GM18867 (cell line): Measurements from ENCODE around the gene SULF2.

Experiments used
- ATAC-seq: cut with Tn5 transposase; IDR thresholded peaks from one replicate; pipeline ENCODE4 v1.9.1; 2021; ENCODE audit warnings: mild to moderate bottlenecking, moderate library complexity; ENCODE audit not compliant: unreplicated experiment

SULF2 gene

DNA sequence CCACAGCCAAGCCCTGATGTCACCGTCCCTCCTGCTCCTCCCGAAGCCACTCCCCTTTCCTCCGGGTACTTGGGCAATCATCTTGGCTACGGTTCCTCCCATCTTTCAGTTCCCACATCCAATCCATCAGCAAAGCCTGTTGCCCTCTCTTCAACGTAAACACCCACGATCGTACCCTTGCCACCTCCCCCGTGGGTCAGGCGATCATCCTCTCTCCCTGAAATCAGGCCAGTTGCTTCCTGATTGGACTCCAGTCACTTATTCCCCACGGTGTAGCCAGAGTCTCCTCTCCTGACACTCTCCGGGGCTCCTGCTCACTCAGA is 44.5 kb downstream of the SULF2 start:
- ATAC-seq: no peak

DNA sequence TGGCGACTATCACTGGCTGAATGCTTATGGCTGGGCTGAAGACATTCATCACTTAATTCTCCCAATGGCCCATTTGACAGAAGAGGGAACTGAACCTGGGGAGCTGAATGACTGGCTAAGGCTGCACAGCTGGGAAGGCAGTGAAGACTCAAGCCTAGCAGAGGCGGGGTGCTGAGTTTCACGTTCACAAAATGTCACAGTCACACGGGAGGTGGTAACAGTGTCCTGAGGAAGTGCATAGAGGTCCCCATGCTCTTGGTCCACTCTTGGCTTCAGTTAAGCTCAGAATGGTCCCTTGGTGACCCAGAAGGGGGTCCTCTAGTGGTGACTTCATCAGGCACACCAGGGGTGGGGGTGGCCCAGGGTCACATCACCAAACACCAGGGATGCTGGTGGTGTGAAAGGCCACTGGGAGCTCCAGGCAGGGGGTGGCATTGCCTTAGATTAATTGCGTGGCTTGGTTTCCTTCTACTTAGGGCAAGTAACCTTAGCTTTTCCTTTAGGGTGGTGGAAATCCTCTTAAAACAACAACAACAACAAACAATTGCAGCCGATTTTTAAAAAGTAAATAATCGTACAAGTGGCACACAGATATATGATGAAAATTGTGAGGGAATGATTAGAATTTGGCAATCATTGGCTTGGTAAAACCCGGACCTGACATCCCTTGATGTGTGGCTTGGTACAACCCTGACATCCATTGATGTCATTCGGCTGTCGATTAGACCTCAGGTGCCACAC is 45.0 kb downstream of the SULF2 start:
- ATAC-seq: no peak

- no peak for ATAC-seq
Measured at GRCh38 chr20:47737923-47738322, 47.4 kb downstream of the SULF2 start.

GRCh38 chr20:47736570-47737152 is 48.6 kb downstream of the SULF2 start:
- ATAC-seq: no peak

DNA sequence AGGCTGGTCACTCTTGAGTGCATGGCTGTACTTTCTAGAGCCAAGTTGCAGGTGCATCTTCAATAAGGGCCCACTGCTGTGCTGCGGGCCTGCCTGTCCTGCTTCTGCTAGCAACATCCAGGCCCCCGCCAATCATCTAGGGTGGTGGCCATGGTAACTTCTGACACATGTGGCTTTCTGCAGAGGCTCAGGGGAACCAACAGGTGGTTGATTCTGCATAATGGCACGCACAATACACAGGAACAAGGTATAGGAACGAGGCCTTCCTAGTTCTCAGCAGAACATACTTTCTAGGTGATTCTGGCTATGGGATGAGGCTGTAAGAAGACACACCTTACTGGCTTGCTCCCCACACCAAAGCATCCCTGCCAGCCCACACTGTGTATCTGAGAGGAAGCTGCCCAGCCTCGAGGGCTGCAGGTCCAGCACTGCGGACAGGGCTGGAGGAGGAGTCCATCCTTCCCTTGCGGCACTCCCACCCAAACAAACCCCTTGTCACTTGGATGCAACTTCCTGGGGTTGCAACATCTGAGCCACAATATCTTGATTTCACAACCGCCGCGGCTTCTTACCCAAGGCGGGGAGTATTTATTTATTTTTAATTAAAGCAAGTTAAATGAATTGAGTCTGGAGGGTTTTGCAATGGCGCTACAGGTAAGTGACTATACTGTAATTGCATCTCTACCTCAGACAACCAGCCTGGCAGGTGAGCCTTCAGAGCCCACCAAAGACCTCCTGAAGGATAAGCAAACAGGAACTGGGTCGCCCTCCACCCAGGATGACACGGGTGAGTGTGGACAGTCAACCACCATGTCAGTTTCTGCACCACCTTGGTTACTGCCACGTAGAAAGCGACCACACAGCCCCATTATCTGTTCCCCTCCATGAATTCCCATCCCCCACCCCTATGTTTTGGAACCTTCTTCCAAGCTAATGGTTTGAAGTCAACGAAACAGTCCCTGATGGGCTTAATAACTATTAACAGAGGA is 49.6 kb downstream of the SULF2 start:
- no peak for ATAC-seq

- no peak for ATAC-seq
Measured at GRCh38 chr20:47734870-47735269, 50.4 kb downstream of the SULF2 start.

DNA sequence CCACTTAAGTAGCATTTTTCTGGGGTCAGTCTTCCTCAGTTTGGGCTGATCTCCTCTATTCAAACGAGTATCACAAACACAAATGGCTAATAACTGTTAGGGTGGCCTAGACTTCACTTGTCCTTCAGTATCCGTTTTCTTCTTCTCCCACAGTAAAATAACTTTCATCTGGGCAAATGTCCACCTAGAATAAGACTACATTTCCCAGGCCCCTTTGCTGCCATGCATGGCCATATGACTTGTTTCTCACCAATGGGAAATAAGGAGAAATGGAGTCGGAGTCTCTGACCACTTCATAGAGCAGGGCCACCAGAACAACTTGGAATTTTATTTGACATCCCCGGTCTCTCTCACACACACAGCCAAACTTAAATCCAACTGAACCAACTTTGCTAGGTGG is 51.4 kb downstream of the SULF2 start:
- no peak for ATAC-seq

- ATAC-seq: no peak
Measured at GRCh38 chr20:47730744-47731143, 54.5 kb downstream of the SULF2 start.

- ATAC-seq: no peak
Measured at GRCh38 chr20:47729472-47729871, 55.8 kb downstream of the SULF2 start.

DNA sequence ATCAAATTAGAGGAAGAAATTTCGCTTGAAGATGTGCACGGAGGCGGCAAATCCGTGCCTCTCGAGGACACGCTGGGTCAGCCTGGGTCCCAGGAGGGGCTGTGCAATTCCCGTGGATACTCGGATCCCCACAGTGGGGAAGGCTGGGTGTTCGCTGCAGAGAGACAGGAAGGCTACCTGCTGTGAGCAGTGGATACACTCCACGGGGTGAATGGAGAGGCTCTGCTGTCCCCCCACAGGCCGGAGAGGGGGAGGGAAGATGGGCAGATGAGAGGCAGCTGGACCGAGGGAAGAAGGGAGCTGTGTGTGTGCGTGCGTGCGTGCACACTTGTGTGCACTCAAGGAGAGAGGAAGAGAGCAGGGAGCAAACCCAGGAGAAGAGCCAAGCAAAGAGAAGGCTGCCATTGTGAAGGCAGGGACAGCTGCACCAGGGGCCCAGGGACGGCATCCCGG is 57.3 kb downstream of the SULF2 start:
- peak; percentile 14 for ATAC-seq

DNA sequence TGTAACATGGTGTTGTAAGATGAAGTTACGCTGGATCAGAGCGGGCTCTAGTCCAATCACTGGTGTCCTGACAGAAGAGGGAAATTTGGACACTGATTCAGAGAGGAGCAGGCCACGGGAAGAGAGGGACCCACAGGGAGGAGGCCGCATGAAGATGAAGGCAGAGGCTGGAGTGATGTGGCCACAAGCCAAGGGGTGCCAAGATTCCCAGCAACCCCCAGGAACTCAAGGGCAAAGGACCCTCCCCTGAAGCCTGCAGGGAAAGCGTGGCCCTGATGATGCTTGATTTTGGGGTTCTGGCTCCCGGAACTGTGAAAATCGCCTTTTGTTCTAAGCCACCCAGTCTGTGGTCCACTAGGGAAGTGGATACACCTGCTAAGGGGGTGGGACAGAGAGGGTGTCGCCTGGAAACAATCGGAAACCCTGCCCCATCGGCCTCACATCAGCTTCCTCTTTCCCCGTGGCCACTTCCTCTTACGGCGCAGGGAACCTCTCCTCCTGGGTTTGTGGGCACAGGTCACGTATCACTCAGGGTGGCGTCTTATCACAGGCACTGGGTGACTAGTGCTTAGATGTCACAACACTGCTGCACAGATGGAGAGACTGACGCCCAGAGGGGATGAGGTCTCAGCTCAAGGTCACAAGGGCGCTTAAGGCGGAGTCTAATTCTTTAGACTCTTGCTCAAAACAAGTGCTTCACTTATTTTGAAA is 58.0 kb downstream of the SULF2 start:
- ATAC-seq: peak; percentile 70

DNA sequence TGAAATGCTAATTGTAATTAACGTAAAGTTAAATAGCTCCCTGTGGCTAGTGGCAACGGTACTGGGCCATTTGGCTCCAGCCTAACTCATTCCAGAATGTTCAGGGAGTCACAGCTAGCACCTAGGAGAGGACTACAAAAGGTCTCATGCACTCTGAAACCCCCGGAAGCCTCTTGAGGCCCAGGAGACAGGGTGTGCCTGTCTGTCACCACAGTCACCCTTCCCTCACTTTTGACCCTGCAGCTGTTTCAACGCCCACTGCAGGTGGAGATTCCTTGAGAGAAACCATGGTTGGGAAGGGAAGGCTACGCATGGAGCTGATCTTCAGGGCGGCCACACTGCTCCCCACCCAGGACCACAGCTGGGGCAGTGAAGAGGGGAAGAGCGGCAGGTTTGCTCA is 58.6 kb downstream of the SULF2 start:
- ATAC-seq: no peak

DNA sequence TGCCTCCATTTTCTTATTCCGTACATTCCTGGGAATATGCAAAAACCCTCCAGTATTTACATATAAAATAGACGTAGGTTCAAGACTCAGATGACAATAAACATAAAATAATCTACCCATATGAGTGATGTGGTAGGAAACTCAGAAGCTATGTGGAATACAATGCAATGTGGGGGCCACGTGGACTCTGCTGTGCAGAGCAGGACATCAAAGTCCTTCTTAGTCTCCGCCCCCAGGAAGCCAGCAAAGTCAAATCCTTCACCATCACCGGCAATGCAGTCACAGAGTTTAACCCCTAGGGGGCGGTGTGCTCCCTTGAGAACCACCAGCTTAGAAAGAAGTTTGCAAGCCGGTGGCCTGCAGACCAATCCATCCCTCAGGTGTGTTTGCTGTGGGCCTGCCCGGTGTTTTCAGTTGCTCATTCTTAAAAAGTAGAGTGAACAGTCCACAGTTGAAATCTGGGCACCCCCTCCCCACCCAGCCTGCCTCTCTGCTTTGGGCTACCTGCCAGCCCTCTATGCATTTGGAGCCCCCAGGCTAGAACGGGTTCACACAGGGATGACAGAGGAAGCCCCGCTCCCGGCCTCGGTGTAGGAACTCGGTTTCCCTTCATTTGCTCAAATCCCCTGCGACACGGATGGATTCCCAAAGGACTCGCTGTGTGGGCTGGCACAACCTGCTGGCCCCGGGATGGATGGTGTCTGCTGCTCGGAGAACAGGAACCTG is 59.9 kb downstream of the SULF2 start:
- no peak for ATAC-seq

- no peak for ATAC-seq
Measured at GRCh38 chr20:47724910-47725247, 60.4 kb downstream of the SULF2 start.

DNA sequence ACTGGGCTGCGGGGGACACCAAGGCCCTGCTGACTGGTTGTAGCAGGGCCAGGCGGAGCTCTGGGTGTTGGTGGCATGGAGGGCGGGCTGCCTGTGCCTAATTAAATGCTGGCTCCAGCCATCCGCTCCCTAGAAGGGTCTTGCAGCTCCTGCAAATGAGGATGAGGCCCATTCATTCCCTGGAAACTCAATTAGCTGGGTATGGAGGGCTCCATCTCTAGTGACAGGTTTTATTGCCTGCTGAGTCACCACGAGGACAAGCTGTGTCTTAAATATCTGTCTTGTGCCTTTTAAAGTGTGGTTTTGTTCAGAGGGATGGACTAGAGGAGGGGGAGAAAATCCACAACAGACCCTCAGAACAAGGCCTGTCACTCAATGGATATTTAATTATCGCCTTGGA is 60.9 kb downstream of the SULF2 start:
- no peak for ATAC-seq

- no peak for ATAC-seq
Measured at GRCh38 chr20:47723322-47723721, 62.0 kb downstream of the SULF2 start.

DNA sequence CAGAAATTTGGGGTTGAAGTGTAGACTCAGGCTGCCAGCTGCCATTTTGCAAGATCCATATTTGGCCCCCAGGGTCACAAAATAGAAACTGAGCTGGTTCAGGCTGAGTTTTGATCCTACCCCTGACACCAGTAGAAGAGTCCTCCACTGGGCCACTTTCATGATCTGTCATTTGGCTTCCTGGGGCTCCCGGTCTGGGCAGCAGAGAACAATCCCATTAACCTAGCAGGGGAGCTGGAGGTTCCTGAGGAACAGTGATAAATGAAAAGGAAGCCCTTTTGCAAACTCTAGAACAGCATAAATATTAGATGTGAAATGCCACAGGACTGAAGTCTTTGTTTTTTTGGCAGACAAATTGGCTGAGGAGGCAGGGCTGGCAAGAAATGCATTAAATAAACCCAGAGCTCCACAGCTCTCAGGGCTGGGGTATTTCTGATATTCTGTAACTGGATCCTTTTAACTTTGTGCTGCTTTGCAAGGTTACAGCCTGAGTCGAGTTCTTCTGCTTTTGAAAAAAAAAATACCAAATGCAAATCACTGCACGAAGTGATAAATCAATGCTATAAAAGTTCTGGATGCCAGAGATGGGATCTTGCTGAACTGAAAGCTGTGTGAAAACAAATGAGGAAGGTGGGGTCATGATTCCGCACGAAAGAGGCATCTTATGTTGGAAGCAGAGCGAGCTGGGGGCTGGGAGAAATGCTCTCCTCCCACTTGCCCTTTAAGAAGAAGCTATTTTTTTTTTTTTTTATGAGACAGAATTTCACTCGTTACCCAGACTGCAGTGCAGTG is 64.4 kb downstream of the SULF2 start:
- ATAC-seq: no peak

GRCh38 chr20:47719625-47720024 is 65.7 kb downstream of the SULF2 start:
- ATAC-seq: no peak

GRCh38 chr20:47719211-47719610 is 66.1 kb downstream of the SULF2 start:
- ATAC-seq: no peak

- ATAC-seq: no peak
Measured at GRCh38 chr20:47718398-47718797, 66.9 kb downstream of the SULF2 start.
